Activated CD8-positive, alpha-beta memory T cell treated with anti-CD3 and anti-CD28 coated beads for 1 hour (primary cell): ENCODE data around the gene TATDN2.

Source experiments
- DNase-seq, 2 donors: peaks; one replicate each; pipeline ENCODE4 v3.0.0-alpha.2; 2020; ENCODE audit warnings: low read depth in 1 of 2; ENCODE audit errors: extremely low read depth in 1 of 2

Gene TATDN2

GRCh38 chr3:10315771-10316344, 67.6 kb downstream of the TATDN2 start:
- no peak for DNase-seq

GRCh38 chr3:10317311-10317960, 69.2 kb downstream of the TATDN2 start:
- DNase-seq = no peak

- no peak for DNase-seq
Measured at GRCh38 chr3:10317961-10318350, 69.7 kb downstream of the TATDN2 start.

- DNase-seq = no peak
Measured at GRCh38 chr3:10319251-10319650, 71.0 kb downstream of the TATDN2 start.

GRCh38 chr3:10319804-10320203, 71.5 kb downstream of the TATDN2 start:
- DNase-seq = no peak

- no peak for DNase-seq
Measured at GRCh38 chr3:10320320-10320677, 72.0 kb downstream of the TATDN2 start.

GRCh38 chr3:10321630-10322351, 73.5 kb downstream of the TATDN2 start:
- DNase-seq = no peak

GRCh38 chr3:10322352-10322710, 74.1 kb downstream of the TATDN2 start:
- DNase-seq = no peak

- DNase-seq = no peak
Measured at GRCh38 chr3:10327592-10327991, 79.3 kb downstream of the TATDN2 start.

GRCh38 chr3:10328460-10329071, 80.3 kb downstream of the TATDN2 start:
- DNase-seq = no peak

- no peak for DNase-seq
Measured at GRCh38 chr3:10329495-10330015, 81.3 kb downstream of the TATDN2 start.

- DNase-seq = no peak
Measured at GRCh38 chr3:10330319-10330718, 82.1 kb downstream of the TATDN2 start.
